Measurements from ENCODE around the gene PRDM16. TPM values are rescaled to one million over a fixed set of nuclear protein-coding genes. Genes with fewer than 3 reads are reported as not detected.

PRDM16 gene
- total and polyA plus RNA-seq, 2 of the 13 experiments (the other 11 are each of a cell fraction or from before 2014, with no cell fraction given), result 0.15 to 0.81 TPM

GRCh38 chr1:3038571-3039181, 30.3 kb upstream of the PRDM16 start:
- H3K9ac ChIP-seq (ENCODE audit: insufficient read depth, low read depth, low read length), result no peak overlapping the region
- CTCF ChIA-PET (ENCODE audit: low intra/inter-chr PET ratio, low total read pairs), result no interaction called here

More at GRCh38 chr1:3038571-3039181, 30.3 kb upstream of the PRDM16 start:
- peaks cover 12 to 73% of the 10 kb centered on the region in 2 experiments; a peak in 4 of 5 replicates for H3K27me3 ChIP-seq (ENCODE audit: control insufficient read depth in 1 of 2, insufficient read depth in 2 of 2, low read length in 2 of 2)
- intact Hi-C loops (cut with micrococcal nuclease; ENCODE audit: unreplicated experiment) (no loop called here), in situ Hi-C loops (cut with HindIII; ENCODE audit: extremely low pct_ligation_motif_present, low pct_unique_long_range_greater_than_20kb) (no loop called here)
- no peak overlapping the region for H3K27ac ChIP-seq (ENCODE audit: extremely low read length, insufficient read depth, low read length)
- H4K20me1 ChIP-seq (ENCODE audit: insufficient read depth, low read length), result 0 out of 2 replicates have a peak, but pooled peaks cover 4% of the 10 kb centered on the region
- TF ChIP-seq GATAD1 (CRISPR knock-in tag; IDR thresholded peaks at IDR 0.05), result no peak
- no peak for TF ChIP-seq FOXO4 (CRISPR knock-in tag; conservative IDR thresholded peaks at IDR 0.05)
- TF ChIP-seq TFDP2 (CRISPR knock-in tag; IDR thresholded peaks at IDR 0.05), result no peak
- no peak for TF ChIP-seq IRX3 (CRISPR knock-in tag; IDR thresholded peaks at IDR 0.05; ENCODE audit: borderline replicate concordance, low read depth)
- no peak for TF ChIP-seq THAP7 (CRISPR knock-in tag; IDR thresholded peaks at IDR 0.05)
- no peak for TF ChIP-seq NR3C1 (CRISPR knock-in tag; IDR thresholded peaks at IDR 0.05)
- no peak for TF ChIP-seq FOXA1 (IDR thresholded peaks at IDR 0.05)
- no peak for TF ChIP-seq FOXA1 (CRISPR knock-in tag; IDR thresholded peaks at IDR 0.05)
- TF ChIP-seq RBM39 (IDR thresholded peaks at IDR 0.05; ENCODE audit: low read depth, low read length, poor library complexity, severe bottlenecking), result no peak
- TF ChIP-seq BRCA1 (CRISPR knock-in tag; IDR thresholded peaks at IDR 0.05), result no peak
- TF ChIP-seq ONECUT2 (CRISPR knock-in tag; IDR thresholded peaks at IDR 0.05), result no peak
- TF ChIP-seq RNF2 (conservative IDR thresholded peaks at IDR 0.05; ENCODE audit: low read depth), result no peak
- no peak for TF ChIP-seq ZNF225 (CRISPR knock-in tag; IDR thresholded peaks at IDR 0.05)
- no peak for TF ChIP-seq ZNF576 (CRISPR knock-in tag; IDR thresholded peaks at IDR 0.05)
- no peak for TF ChIP-seq PHF5A (CRISPR knock-in tag; IDR thresholded peaks at IDR 0.05; ENCODE audit: low read depth, unreplicated experiment)
- no peak for TF ChIP-seq SIN3B (IDR thresholded peaks at IDR 0.05; ENCODE audit: low read length)
- ATAC-seq, result no peak
- no peak for DNase-seq (ENCODE audit: low spot score)
- H3K79me2 ChIP-seq (ENCODE audit: insufficient read depth, low read length), result no peaks in the 10 kb centered on the region
- no peak overlapping the region for H3K4me3 ChIP-seq (replicated peaks in 1 of 3; ENCODE audit: insufficient read depth in 1 of 3, low read depth in 2 of 3, low read length in 3 of 3)
- no peaks in the 10 kb centered on the region for H3K4me1 ChIP-seq (ENCODE audit: insufficient read depth, low read length)
- no peaks in the 10 kb centered on the region for H3K9me3 ChIP-seq (ENCODE audit: low read length)
- FAIRE-seq, result no peak
- H2AFZ ChIP-seq (ENCODE audit: low read length), result no peak overlapping the region
- BruUV-seq (replicated peaks), result no TSS peak
- POLR2A ChIA-PET, result no interaction called here
- WGBS (ENCODE audit: low lambda C conversion rate), result 0% methylated on average over 5 of the region's 19 CpGs
- no peak overlapping the region for H3K4me2 ChIP-seq (ENCODE audit: low read depth, low read length)
- H3K36me3 ChIP-seq (replicated peaks in 1 of 2; ENCODE audit: control insufficient read depth in 1 of 2, insufficient read depth in 2 of 2, low read length in 2 of 2), result no peaks in the 10 kb centered on the region
